ENCODE data around the gene C17orf50.
A peak's percentile ranks its signal among the peaks of the same experiment; 100 is the strongest.

Gene C17orf50

DNA sequence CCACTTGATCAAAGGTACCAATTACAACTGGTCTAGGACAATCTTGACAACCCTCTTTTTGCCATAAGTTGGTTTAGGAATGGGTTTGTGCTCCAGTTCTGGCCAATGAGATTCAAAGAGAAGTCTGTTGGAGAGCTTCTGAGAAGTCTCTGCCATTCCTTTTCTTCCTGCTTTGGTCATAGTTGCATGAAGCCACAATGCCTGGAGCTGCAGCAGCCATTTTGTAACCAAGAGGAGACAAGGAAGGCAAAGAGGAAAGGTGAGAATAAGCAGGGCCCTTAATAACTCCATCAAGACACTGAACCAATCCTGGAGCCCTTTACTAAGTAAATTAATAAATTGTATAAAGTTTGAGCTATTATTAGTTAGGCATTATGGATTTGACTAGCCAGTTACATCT is 3.4 kb upstream of the C17orf50 start:
- DNase-seq, result no peak

DNA sequence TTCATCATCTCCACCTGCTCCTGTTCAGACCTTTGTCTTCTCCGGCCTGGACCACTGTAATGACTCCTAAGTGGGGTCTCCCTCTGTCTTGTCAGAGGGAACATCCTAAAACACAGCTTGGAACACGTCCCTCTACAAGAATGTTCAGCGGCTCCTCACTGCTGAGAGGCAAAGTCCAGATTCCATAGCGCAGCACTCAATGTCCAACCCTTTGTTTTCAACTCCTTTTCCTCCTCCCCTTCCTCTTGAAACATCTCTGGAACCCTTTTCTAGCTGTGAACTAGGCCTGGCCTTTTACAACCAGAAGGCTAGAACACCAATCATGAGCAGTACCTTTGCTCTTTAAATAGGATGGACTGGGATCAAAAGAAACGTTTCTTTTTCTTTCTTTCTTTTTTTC is 914 bp downstream of the C17orf50 start:
- no peak for DNase-seq

DNA sequence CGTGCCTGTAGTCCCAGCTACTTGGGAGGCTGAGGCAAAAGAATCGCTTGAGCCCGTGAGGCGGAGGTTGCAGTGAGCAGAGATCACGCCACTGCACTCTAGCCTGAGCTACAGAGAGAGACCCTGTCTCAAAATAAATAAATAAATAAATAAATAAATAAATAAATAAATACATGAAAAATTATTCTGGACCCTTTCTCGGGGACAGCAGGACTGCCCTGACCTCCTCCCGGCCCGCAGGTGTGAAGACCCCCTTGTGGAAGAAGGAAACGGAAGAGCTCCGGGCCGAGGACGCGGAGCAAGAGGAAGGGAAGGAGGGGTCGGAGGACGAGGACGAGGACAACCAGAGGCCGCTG is 3.1 kb downstream of the C17orf50 start:
- no peak for DNase-seq

DNA sequence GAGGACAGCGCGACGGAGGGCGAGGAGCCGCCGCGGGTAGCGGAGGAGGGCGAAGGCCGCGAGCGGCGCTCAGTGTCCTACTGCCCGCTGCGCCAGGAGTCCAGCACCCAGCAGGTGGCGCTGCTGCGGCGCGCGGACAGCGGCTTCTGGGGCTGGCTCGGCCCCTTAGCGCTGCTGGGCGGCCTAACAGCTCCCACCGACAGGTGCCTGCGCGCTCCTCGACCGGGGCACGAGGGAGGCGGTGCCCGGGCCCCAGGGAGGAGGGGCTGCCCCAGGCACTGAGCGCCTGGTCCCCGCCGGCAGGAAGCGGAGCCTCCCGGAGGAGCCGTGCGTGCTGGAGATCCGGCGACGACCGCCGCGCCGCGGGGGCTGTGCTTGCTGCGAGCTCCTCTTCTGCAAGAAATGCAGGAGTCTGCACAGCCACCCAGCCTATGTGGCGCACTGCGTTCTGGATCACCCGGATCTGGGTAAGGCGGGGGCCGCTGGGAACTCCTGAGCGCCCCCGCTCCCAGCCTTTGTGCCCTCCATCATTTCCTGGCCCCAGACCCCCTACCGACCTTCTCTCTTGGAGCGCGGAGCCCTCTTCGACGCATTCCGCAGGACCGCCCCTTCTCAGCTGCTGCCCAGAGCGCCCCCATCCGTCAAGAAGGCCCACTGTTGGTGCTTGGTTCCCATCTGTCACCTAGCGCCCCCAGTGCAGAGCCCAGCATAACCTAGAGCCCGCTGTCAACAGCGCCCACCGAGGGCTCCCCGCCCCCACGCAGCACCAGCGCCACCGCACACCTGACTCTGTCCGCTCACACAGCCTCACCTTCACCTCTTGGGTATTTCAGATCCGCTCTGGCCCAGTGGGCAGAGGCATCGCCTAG is 3.7 kb downstream of the C17orf50 start:
- peak; percentile 87 for DNase-seq

DNA sequence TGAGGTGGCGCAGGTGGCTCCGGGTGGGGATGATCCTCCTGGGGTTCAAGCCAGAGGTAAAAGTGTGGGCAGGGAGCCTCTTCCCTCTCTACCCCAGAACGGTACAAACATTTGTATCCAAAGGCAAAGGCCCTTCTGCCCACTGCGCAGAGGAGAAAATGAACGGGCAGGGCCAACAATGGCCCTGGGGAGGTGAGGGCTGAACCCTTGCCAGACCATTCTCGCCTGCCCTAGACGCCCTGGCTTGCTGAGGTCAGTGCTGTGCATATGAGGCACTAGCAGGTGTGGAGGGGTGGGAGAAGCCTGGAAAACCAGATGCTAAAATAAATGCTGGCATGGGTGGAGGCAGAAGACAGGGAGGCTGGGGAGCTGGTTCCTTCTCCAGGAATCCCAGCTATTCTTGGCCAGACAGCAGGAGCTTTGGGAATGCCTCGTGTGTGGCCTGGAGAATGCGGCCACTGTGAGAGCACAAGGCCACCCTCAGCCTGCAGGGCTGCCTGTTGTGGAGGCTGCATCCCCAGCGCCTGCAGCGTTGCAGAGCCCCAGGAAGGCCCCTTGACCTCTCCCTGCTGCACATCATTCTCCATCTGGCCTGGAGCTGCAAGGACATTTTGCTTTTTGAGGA is 4.5 kb downstream of the C17orf50 start:
- no peak for DNase-seq

DNA sequence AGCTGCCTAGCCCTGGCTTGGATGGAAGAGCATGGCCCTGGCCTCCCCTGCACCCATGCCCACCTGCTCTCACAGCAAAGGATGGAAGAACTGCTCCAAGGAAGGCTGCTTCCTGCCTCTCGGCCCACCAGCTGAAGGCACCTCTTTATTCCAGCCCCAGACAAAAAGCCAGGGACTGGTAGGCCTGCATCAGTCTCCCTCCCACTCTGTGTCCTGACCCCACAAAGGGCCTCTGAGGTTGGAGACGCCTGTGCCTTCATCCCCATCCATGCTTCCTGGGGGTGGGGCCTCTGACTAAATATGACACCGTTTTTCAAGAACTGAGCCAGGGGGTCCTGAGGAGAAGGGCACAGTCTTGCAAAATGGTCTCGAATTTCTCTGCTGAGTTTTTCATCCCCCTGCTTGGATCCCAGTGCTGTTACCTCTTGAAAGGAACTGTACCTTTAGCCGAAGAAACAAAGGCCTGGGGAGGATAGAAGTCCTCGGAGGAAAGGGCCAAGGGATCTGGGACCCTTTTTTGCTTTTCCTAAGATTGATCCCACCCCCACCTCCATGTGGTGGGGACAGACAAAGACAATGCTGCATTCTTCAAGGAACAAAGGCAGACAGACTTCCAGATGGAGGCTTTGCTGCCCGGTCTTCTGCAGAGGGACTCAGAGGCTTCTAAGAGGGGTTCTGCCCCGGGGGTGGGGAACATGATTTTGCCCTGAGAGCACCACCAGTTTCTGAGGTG is 5.2 kb downstream of the C17orf50 start:
- DNase-seq, result no peak

DNA sequence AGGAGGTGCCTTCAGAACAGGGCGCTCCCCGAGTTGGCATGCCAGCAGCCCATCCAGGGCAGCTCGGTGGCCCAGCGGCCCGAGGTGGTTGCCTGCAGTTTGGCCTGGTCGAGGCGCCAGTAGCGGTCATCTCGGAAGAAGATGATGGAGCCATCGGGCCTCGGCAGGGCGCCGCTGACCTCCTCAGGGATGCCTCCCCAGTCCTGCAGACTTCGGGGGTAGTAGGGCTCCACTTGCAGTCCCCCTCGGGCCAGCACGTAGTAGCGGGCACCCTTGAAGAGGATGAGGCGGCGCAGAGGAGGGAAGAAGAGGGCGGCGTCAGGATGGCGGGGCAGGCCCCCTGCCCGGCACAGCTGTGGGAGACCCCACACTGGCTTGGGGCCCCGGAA is 5.8 kb downstream of the C17orf50 start:
- DNase-seq, result no peak

DNA sequence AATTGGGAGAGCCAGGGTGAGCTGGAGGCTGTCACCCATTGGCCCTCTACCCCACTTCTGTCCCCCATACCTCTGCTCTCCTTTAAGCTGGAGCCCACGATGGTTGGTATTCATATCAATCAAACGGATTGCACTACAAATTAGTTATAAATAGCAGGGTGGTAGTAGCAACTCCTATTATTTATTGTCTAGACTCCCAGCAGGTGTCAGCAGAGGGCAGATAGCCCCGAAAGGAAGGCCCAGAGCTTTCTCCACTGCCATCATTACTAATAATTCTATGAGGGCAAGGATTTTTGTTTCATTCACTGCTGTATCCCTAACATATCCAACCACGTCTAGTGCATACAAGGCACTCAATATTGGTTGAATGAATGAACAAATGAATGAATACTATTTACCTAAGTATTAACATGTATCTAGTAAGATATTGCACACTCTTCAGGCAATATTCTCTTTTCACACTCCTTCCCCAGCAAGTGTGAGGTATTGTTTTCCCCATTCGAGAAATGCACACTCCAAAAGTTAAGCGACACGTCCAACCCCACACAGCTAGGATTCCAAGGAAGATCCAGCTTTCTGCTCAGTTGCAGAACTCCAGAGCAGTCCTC is 6.3 kb downstream of the C17orf50 start:
- DNase-seq, result peak; percentile 25

DNA sequence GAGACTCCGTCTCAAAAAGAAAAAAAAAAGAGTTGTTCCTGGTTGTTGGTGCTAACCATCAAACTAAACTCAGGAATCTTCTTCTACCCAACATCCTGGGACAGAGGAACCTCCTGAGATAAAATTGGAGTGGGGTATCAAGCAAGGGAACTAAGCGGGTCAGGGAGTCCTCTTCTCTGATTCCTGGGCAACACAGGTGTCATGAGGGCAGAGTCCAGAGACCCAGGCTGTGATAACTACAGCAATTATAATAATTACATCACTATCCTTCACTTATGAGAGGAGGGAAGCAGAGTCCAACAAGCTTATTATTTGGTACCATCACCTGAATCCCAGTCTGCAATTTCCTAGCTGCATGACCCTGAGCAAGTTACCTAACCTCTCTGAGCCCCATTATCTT is 8.1 kb downstream of the C17orf50 start:
- no peak for DNase-seq

DNA sequence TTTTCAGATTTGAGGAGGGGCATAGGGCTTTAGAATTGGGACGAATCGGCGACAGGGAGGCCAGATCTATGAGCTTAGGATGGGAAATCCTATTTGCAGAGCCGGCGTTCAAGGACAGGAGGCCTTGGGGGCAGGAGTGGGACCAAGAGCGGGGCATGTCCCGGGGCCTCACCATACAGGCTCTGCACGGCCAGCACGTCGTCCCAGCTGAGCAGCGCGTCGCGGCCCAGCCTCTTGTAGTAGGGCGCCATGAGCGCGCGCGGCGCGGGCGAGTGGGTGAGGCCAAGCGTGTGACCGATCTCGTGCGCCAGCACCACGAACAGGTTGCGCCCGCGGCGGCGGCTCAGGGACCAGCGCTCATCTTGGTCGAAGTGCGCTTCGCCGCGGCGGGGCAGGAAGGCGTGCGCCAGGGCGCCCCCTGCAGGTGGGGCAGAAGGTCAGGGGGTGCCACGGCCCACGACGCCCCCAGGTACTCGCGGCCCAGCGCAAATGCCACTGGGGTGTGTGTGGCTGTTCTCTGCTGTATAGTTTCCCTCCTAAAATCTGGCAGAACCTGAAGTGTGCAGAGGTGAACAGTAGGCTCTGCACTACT is 9.3 kb downstream of the C17orf50 start:
- no peak for DNase-seq

DNA sequence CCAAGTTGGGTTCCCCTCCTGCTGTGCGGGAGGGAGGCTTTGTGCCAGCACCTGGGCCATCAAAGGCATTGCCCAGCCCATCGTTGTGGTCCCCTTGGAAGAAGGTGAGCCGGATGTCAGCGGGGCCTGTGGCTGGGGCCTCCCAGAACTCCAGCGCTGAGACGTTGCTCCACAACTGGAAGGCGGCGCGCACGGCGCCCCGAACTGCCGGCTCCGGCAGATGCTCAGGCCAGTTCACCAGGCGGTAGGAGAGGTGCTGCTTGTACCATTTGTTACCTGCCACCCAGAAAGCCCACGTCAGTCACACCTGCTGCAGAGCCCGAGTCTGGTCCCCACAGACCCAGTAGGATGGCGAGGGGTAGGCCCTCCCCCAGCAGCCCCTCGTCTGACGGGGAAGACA is 12.4 kb downstream of the C17orf50 start:
- DNase-seq, result no peak

DNA sequence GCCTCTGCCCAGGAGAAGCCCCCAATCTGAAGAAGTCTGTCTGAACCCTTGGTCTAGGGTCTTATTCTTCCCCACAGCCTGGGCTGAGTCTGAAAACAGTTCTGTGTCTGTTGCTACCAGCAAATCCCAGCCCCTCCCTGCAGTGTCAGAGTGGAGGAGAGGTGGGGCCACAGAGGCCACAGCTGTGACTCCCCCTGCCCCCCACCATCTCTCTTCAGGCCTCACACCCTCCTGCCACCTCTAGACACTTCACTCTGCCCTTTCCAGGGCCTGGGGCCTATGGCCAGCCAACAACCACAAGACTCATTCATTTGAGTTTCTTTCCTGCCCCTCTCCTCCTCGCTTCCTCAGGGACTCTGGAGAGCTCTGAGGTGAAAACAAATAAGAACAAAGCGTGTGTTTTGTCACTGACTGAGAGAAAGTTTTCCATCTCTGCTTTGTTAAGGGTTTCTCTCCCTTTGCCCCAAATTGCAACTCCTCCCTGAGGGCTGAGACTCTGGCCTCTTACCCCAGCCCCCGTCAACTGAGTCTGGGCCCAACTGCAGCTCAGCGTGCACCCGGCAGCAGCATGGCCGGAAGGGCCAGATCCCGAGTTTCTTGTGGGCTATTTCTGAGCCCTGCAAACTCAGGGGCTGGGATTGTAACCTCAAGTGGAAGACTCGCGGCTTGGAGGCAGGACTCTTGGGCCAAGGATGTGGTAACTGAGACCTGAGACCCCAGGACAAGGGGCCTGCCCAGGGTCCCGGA is 13.2 kb downstream of the C17orf50 start:
- DNase-seq, result no peak

DNA sequence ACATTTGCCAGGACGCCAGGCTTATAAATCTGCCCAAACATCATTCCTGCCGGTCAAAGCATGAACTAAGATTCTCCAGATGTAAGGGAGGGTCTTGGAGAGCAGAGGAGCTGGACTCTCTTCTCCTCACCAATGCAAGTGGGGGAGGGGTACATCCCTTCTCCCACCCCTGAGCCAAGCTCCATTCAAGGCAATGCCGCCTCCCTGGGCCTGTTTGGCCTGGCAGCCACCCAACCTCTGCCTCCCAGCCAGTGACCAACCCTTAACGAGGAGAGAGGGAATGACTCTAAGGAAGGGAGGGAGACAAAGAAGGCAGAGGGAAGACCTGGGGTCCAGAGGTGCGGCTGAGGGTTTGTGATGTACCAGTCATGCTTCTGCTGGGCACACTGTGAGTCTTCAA is 13.8 kb downstream of the C17orf50 start:
- no peak for DNase-seq

DNA sequence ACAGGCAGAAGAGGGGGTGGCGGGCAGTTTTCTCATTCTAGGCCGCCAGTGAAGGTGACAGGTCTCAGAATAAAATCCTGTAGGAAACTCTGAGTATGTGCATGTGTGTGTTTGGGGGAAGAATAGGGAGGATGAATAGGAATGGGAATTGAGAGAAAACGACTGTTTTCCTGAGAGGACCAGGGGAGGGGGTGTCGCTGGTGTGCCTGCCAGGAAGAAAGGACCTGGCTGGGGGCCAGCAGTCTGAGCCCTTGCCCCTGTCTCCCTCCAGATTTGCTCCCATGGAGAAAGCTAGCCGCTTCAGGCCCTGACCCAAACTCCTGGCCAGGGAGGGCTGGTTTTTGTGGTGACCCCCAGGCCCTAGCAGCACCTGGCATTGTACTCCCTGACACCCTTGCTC is 14.4 kb downstream of the C17orf50 start:
- DNase-seq, result no peak

DNA sequence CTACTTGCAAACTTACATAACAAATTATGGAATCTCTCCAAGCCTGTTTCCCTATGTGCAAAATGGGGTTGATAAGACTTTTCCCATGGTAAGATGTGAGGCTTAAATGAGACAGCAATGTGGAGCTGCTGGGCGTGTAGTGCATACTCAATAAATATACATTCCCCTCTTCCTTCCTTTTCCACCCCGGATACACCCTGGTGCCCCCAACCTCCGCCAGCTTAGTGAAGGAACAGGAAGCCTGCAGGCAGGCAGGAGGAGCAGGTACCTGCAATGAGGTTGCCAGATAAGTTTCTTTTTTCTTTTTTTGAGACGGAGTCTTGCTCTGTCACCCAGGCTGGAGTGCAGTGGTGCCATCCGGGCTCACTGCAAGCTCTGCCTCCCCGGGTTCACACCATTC is 14.9 kb downstream of the C17orf50 start:
- no peak for DNase-seq

DNA sequence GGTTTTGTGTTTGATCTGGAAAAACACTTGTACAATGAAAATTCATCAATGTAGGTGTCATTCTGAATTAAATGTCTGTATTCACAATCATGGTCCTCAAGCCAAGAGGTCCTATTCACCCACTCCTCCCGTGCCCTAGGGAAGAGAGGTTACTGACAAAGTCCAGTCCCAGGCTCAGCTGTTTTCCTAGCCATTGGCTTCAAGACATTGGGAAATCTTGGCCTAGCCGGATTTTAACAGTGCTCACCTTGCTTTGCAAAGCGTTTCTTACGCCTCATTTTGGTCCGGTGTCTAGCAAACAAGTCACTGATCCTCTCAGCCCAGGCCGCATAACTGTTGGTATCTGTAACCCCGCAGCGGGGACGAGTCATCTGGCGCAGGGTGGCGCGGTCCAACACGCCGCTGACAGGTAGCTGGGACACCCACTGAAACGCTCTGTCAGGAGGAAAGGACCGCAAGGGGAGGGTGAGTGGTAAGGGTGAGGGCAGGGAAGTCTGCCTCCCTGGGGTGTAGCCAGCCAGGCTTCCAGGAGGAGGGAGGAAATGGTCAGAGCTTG is 18.0 kb downstream of the C17orf50 start:
- no peak for DNase-seq

DNA sequence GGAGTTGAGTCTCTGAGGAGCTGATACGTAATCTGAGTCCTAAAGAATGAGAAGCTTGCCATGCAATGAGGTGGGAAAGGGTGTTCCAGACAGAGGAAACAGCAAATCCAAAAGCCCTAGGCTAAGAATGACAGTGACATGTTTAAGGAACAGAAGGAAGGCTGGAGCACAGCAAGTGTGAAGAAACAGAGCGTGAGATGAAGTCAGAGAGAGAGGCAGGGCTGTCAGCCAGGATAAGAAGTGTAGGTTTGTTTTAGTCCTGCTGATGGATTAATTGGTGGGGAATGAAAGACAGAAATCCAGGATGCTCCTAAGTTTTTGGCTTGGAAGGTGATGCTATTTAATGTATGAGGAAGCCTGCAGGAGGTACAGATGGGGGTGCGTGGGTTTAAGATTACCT is 20.3 kb downstream of the C17orf50 start:
- DNase-seq, result no peak

DNA sequence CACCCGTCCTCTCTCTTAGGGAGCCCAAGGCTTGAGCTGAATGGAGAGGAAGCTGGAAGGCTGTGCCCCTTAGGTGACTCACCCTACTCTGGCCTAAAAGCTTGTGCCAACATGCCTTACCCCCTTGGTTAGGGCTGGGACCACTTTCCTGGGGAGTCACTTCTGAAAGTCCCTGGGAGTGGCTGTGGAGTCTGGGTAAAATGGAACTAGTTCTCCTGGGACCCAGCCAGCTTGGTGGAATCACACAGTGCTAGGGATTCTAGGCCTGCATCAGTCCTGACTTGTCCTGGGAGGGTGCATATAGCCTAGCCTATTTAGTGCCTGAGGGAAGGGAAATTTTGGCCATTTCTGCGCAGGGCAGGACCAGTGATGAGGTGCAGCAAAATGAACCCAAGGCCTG is 24.2 kb downstream of the C17orf50 start:
- DNase-seq, result no peak

DNA sequence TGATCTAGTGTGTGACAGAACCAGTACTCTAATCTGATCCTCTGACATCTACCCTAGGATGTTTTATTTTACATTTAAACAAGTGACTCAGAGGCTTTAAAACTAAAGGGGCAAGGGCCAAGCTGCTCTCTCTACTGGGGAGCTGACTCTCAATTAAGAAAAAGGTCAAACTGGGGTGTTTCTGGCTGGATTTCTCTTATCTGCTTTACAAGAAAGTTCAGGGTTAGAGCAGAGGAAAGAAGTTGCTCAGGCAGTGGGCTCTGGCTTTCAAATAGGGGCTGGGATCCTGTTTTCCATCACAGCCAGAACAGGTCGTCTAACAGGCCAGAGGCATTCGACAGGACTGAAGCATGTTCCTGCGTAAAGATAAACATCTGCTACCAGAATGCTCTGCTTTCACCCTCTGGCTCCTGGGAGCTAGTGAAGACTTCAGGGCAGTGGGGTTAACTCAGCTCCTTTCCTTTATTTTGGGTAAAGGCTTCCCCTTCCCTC is 26.3 kb downstream of the C17orf50 start:
- no peak for DNase-seq

DNA sequence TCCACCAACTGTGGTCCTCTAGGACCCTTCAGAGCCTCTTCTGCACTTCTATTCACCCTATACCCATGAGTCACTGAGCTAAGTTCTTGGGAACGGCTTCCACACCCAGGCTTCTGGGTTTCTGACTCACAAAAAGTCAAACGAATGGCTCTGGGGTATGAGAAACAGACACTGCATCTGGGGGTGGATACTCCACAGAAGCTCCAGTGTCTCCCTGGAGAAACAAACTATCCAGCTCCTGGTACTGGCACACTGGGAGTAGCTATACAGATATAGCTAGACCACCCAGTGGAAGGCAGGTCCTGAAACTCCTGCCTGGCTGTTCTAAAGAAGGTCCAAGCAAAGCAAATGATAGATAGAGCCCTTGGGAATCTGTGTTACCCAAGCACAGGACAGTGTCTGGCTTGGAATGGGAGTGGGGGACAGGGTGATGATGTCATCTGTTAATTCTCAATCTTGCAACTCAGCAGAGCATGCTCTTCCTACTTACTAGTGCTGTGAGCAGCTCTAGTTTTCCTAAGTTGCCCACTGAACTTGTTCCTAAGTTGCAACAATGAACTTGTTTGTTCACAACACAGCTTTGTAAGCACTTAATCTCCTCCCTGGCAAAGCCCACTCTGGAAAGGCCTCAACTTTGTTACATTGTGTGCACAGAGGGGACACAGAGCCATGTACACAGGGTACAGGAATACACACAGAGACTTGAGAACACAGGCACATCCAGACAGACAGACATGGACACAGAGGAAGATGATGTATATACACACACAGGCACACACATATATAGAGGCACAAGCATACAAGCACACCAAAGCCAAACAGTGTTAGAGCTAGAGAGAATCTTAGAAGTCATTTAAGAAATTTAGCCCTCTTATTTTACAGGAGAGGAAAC is 28.0 kb downstream of the C17orf50 start:
- DNase-seq, result no peak

DNA sequence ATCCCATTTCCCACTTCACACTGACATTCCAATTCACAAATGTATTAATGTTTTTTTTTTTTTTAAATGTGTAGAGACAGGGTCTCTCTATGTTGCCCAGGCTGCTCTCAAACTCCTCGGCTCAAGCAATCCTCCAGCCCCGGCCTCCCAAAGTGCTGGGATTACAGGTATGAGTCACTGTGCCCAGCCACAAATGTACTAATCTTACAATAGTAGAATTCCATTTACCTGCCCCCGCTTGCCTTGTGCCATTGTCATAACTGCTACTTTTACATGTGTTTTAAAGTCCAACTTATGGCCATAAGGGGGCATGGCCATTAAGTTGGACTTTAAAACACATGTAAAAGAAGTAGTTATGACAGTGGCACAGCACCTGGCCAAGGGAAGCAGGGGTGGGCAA is 30.2 kb downstream of the C17orf50 start:
- no peak for DNase-seq

Measured in CD4-positive, alpha-beta T cell treated with Interferon gamma for 1 hour (primary cell).